ENCODE results near the gene RGS10.
"Not testable (repeated sequence)": the region's sequence is repeated elsewhere in the genome, so short reads cannot be mapped to it uniquely, and the experiment has no call there.

RGS10 gene

GRCh38 chr10:119542357-119542987 lies at the start of gene RGS10:
Gene RGS10 (minus strand): TSS chr10:119542719. CDS start chr10:119542638, 81 bp downstream.
- no peak for DNase-seq

GRCh38 chr10:119588071-119588470 lies 45.6 kb upstream of the RGS10 start:
- DNase-seq, result no peak

GRCh38 chr10:119578355-119578754 lies 35.8 kb upstream of the RGS10 start:
- no peak for DNase-seq

- no peak for DNase-seq
Measured at GRCh38 chr10:119575991-119576390, 33.5 kb upstream of the RGS10 start.

- DNase-seq, result no peak
Measured at GRCh38 chr10:119575506-119575905, 33.0 kb upstream of the RGS10 start.

- no peak for DNase-seq
Measured at GRCh38 chr10:119567978-119568377, 25.5 kb upstream of the RGS10 start.

GRCh38 chr10:119562097-119562496 lies 19.6 kb upstream of the RGS10 start:
- DNase-seq, result no peak

GRCh38 chr10:119559511-119559910 lies 17.0 kb upstream of the RGS10 start:
- DNase-seq, result not testable (repeated sequence)

- not testable (repeated sequence) for DNase-seq
Measured at GRCh38 chr10:119556081-119556480, 13.6 kb upstream of the RGS10 start.

GRCh38 chr10:119555178-119555784 lies 12.8 kb upstream of the RGS10 start:
- no peak for DNase-seq

- no peak for DNase-seq
Measured at GRCh38 chr10:119550827-119551226, 8.3 kb upstream of the RGS10 start.

- no peak for DNase-seq
Measured at GRCh38 chr10:119549247-119549999, 6.9 kb upstream of the RGS10 start.

GRCh38 chr10:119546009-119546408 lies 3.5 kb upstream of the RGS10 start:
- DNase-seq, result no peak

- DNase-seq, result no peak
Measured at GRCh38 chr10:119545310-119545709, 2.8 kb upstream of the RGS10 start.

GRCh38 chr10:119543814-119544642 lies 1.5 kb upstream of the RGS10 start:
- DNase-seq, result no peak

- DNase-seq, result no peak
Measured at GRCh38 chr10:119542988-119543813, 682 bp upstream of the RGS10 start.

GRCh38 chr10:119541459-119542356 lies 811 bp downstream of the RGS10 start:
- no peak for DNase-seq

- DNase-seq, result no peak
Measured at GRCh38 chr10:119541046-119541445, 1.5 kb downstream of the RGS10 start.

GRCh38 chr10:119540038-119540437 lies 2.5 kb downstream of the RGS10 start:
- DNase-seq, result no peak

- DNase-seq, result no peak
Measured at GRCh38 chr10:119539359-119539825, 3.1 kb downstream of the RGS10 start.

All from NCI-H2081 treated with DMSO at 0.1 percent for 48 hours (cell line).